Heart left ventricle (tissue), 16 donors: ENCODE measurements around the gene MAPKAP1. TPM values are rescaled to one million over a fixed set of nuclear protein-coding genes. Genes with fewer than 3 reads are reported as not detected.

ENCODE experiments used
- ATAC-seq, 4 donors: fragments of 200-7000 bp; cut with Tn5 transposase; one replicate each; pipeline ENCODE4 v1.9.1; 2020 to 2022; ENCODE audit warnings: moderate library complexity in 4 of 4, mild to moderate bottlenecking in 3 of 4, moderate number of reproducible peaks in 1 of 4
- DNase-seq, 5 donors: peaks; one replicate each; pipeline ENCODE4 v3.0.0-alpha.2; 2020
- H3K27ac ChIP-seq, 12 donors: fragments of 200-600 bp; sonication (generic) in 4 of 12; one replicate each; pipeline versions ENCODE4 v1.5.0 to v1.8.0; 2016 to 2022; ENCODE audit warnings: mild to moderate bottlenecking in 2 of 12
- H3K27me3 ChIP-seq, 9 donors: fragments of 200-600 bp; sonication (generic) in 2 of 9; one replicate each; pipeline versions ENCODE4 v1.5.1 to v1.8.0; 2016 to 2022; ENCODE audit warnings: mild to moderate bottlenecking in 3 of 9
- H3K36me3 ChIP-seq, 9 donors: fragments of 200-600 bp; sonication (generic) in 2 of 9; one replicate each; pipeline versions ENCODE4 v1.5.0 to v1.8.0; 2018 to 2022; ENCODE audit warnings: mild to moderate bottlenecking in 2 of 9
- H3K4me1 ChIP-seq, 12 donors: fragments of 200-600 bp; sonication (generic) in 4 of 12; one replicate each; pipeline versions ENCODE4 v1.5.0 to v1.8.0; 2016 to 2022; ENCODE audit warnings: mild to moderate bottlenecking in 3 of 12
- H3K4me3 ChIP-seq, 12 donors: fragments of 200-600 bp; sonication (generic) in 4 of 12; one replicate each; pipeline versions ENCODE4 v1.5.0 to v1.8.0; 2017 to 2022; ENCODE audit warnings: mild to moderate bottlenecking in 9 of 12, moderate library complexity in 4 of 12
- H3K9me3 ChIP-seq, 12 donors: fragments of 200-600 bp; sonication (generic) in 4 of 12; one replicate each; pipeline versions ENCODE4 v1.5.0 to v1.8.0; 2016 to 2022; ENCODE audit warnings: mild to moderate bottlenecking in 1 of 12
- POLR2A ChIP-seq, 2 donors: fragments of 450-650 bp; IDR thresholded peaks; one replicate each; pipeline ENCODE4 v1.6.1; 2017; ENCODE audit warnings: antibody characterized with exemption in 2 of 2, mild to moderate bottlenecking in 2 of 2, moderate library complexity in 2 of 2
- WGBS, 4 donors: extraction: QIAGEN DNeasy Blood & Tissue Kit in 2 of 4; methylation state at CpG; one replicate each; pipeline versions ENCODE4 v1.1.5 to v1.1.7; 2013 to 2018; 5-methylcytosine and 5-hydroxymethylcytosine counted together
- intact Hi-C, 10 donors: fragments of 100-400 bp; cut with DNase I; formaldehyde crosslinking; loops; one replicate each; pipeline versions ENCODE4 v1.11.1 to v1.14.2; 2022
- long read RNA-seq, 3 donors: library from polyadenylated mRNA; unstranded; transcript quantifications; one replicate each; pipeline ENCODE4 v2.0.0, GENCODE V29; 2020 to 2021
- polyA plus RNA-seq, 2 donors: library from polyadenylated mRNA; stranded (reverse); fragments of 200-250 nt; gene quantifications; one replicate each; pipeline ENCODE4 v1.2.3, GENCODE V29; 2013
- total RNA-seq, 9 donors: library from RNA; depleted of rRNA in 2 of 9; stranded (reverse); fragments of >200 nt in 2 of 9; fragmentation: NEBNext Ultra II Directional in 3 of 9; extraction: Animal tissue kit (Norgen Biotek cat#: 25700) in 3 of 9; gene quantifications; one replicate each; pipeline versions ENCODE4 v1.1.0 to v1.2.4, GENCODE V29; 2016 to 2023
- TF ChIP-seq, protein P1 (sequence below), 12 donors: fragments of 200-600 bp; sonication (generic) in 4 of 12; IDR thresholded peaks; one replicate each; pipeline versions ENCODE4 v1.5.0 to v1.8.0; 2018 to 2022; ENCODE audit warnings: antibody characterized with exemption in 12 of 12, mild to moderate bottlenecking in 5 of 12
- donor health status: ischemic (EF 13 %, LVEDD 7.1; RV severe dilation, severe dysfunction).
- donor health status: healthy with polysubstance abuse.
- donor health status: DM: no; HTN: yes; CAD: no.
- donor health status: DM: no; HTN: no; CAD: no.
- donor health status: ischemic (EF 25% LVEDD 6.9; RV normal size, moderate dysfunction).
- donor health status: ischemic (EF 25% LVEDD 5.7; RV mildly dilated, moderate dysfunction).
- donor health status: healthy.
- donor health status: DM: yes; HTN: yes; CAD: no.
- donor health status: ischemic (EF 35%, LVEDD 5.7; RV mildly dilated, moderate dysfunction).
- donor health status: nonischemic (EF 11% LVEDD 7.7; RV severe dilation, severe dysfunction).
- donor health status: DM: yes; HTN: yes; CAD: no.
- donor health status: PGD.
- donor health status: ischemic (EF 29% LVEDD 5.4; RV normal size, mild dysfunction).
- donor health status: nonischemic (EF 23%, LVEDD 6.1; RV moderate dilation, normal function).

The MAPKAP1 gene
- total RNA-seq, result 100 to 1,000 TPM in 7 of 9 donors, 10 to 100 TPM in 2; 76.2 to 145 (median 113) TPM
- polyA plus RNA-seq, result 100 to 1,000 TPM; 124 to 141 TPM
- long read RNA-seq, donor 1, transcript MAPKAP1-201 (12 exons, 3,395 nt), result major isoform, 82 of 155 reads
- long read RNA-seq, donor 1, transcript MAPKAP1-202 (11 exons, 3,256 nt), result minor isoform, 21 of 155 reads
- long read RNA-seq, donor 1, transcript MAPKAP1-205 (11 exons, 3,045 nt), result minor isoform, 6 of 155 reads
- long read RNA-seq, donor 1, partial matches to known transcripts, result 9 of 155 reads
- long read RNA-seq, donor 1, other reads (novel, unspliced or antisense), result 30 of 155 reads
- long read RNA-seq, donor 2, transcript MAPKAP1-201 (12 exons, 3,395 nt), result major isoform, 8 of 49 reads
- long read RNA-seq, donor 2, partial matches to known transcripts, result 23 of 49 reads
- long read RNA-seq, donor 2, other reads (novel, unspliced or antisense), result 10 of 49 reads
- long read RNA-seq, donor 3, transcript MAPKAP1-208 (10 exons, 2,977 nt), result minor isoform, 11 of 169 reads
- long read RNA-seq, donor 3, transcript MAPKAP1-205 (11 exons, 3,045 nt), result minor isoform, 6 of 169 reads
- long read RNA-seq, donor 3, transcript MAPKAP1-202 (11 exons, 3,256 nt), result minor isoform, 27 of 169 reads
- long read RNA-seq, donor 3, transcript MAPKAP1-201 (12 exons, 3,395 nt), result major isoform, 81 of 169 reads
- long read RNA-seq, donor 3, partial matches to known transcripts, result 15 of 169 reads
- long read RNA-seq, donor 3, other reads (novel, unspliced or antisense), result 26 of 169 reads

DNA sequence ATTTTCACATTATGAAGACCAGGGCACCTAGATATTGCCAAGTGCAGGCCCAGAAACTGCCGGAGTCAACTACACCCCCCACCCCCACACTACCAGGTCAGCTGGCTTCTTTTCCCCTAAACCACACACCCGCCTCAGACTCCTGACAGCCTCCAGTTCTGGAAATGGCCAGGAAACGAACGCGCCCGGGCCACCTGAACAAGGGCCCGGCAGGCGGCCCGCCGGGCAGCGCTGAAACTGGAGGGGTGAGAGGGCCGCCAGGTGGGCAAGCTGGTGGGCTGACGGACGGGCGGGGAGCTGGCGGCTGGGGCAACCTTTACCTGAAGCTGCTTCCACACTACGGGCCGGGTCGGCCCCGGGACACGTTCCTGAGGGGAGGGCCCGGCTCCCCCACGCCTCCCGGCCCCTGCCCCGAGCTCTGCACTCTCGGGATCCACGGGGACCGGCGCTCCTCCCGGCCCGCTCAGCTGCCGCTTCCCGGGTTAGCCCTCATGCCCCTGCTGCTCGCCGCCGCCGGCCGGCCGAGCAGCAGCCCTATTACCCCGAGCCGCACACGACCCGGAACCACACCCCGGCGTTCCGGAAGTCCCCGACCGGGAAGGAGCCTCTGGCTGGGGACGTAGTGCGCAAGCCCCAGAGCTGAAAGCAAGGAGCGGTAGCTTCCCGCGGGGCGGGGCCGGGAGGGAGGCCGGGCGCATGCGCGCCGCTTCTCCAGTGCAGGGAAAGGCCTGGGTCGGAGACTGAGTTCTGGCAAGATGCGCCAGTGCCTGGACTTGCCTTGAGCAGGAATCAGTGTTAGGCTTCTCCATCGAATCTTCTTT lies at the start of gene MAPKAP1:
TSS of gene MAPKAP1 (minus strand) at position 558 of the 821 bp plus-strand sequence. CDS start 34,634 bp downstream, outside the sequence.
- ATAC-seq (peak; percentile 100), DNase-seq (peak; percentile 96 to 99 (median 99))
- H3K4me1 ChIP-seq, result peaks cover 0 to 28% (median 20%) of the 10 kb centered on the region in 12 donors
- no peaks in the 10 kb centered on the region for H3K9me3 ChIP-seq
- intact Hi-C loops, result loop anchor here in 4 of 10 donors (2.0 to 5.0 kb wide), 2 partner anchors 40 kb away; partner anchors contain the start of gene PBX3 (in 4 of the 4)
- peak within 1 kb of the TSS in 11 of 12 donors; percentile 35 to 88 (median 80) for H3K27ac ChIP-seq
- TF ChIP-seq, protein P1, sequence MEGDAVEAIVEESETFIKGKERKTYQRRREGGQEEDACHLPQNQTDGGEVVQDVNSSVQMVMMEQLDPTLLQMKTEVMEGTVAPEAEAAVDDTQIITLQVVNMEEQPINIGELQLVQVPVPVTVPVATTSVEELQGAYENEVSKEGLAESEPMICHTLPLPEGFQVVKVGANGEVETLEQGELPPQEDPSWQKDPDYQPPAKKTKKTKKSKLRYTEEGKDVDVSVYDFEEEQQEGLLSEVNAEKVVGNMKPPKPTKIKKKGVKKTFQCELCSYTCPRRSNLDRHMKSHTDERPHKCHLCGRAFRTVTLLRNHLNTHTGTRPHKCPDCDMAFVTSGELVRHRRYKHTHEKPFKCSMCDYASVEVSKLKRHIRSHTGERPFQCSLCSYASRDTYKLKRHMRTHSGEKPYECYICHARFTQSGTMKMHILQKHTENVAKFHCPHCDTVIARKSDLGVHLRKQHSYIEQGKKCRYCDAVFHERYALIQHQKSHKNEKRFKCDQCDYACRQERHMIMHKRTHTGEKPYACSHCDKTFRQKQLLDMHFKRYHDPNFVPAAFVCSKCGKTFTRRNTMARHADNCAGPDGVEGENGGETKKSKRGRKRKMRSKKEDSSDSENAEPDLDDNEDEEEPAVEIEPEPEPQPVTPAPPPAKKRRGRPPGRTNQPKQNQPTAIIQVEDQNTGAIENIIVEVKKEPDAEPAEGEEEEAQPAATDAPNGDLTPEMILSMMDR (IDR thresholded peaks at IDR 0.05), result peak in 1 of 12 donors; percentile 11
- TF ChIP-seq POLR2A (IDR thresholded peaks at IDR 0.05), result peak in 1 of 2 donors; percentile 89
- no peaks in the 10 kb centered on the region for H3K27me3 ChIP-seq
- no peaks in the 10 kb centered on the region for H3K36me3 ChIP-seq
- H3K4me3 ChIP-seq, result peak within 1 kb of the TSS; percentile 68 to 100 (median 97)
- WGBS, 4 donors, result 0% methylated on average over 15 to 63 of the region's 63 CpGs

GRCh38 chr9:125756518-125756917 lies 49.5 kb upstream of the MAPKAP1 start:
- Histone ChIP-seq H3K9me3 (no peaks in the 10 kb centered on the region), H3K36me3 (peaks cover 0 to 2% (median 0%) of the 10 kb centered on the region in 9 donors), H3K4me3 (no peak overlapping the region), H3K4me1 (peaks cover 4 to 83% (median 41%) of the 10 kb centered on the region in 12 donors), H3K27ac (no peak overlapping the region), H3K27me3 (no peaks in the 10 kb centered on the region)
- peak in 1 of 4 donors; percentile 36 for ATAC-seq
- TF ChIP-seq, protein P1 (IDR thresholded peaks at IDR 0.05), result no peak
- no peak for TF ChIP-seq POLR2A (IDR thresholded peaks at IDR 0.05)
- intact Hi-C loops, result loop anchor here in 2 of 10 donors (10.0 kb wide), 3 partner anchors 68 to 202 kb away; no protein-coding TSS in a partner anchor
- WGBS, 4 donors, result 81 to 92% (median 90%) methylated on average over 4 of the region's 4 CpGs
- no peak for DNase-seq

GRCh38 chr9:125755340-125755739 lies 48.3 kb upstream of the MAPKAP1 start:
- H3K4me1 ChIP-seq, result peaks cover 0 to 83% (median 39%) of the 10 kb centered on the region in 12 donors
- no peak for ATAC-seq

More at GRCh38 chr9:125755340-125755739, 48.3 kb upstream of the MAPKAP1 start:
- no peak for TF ChIP-seq POLR2A (IDR thresholded peaks at IDR 0.05)
- TF ChIP-seq, protein P1 (IDR thresholded peaks at IDR 0.05), result no peak
- Histone ChIP-seq H3K4me3 (no peak overlapping the region), H3K36me3 (peaks cover 0 to 2% (median 0%) of the 10 kb centered on the region in 9 donors), H3K27ac (peak overlapping the region in 1 of 12 donors; percentile 14), H3K27me3 (no peaks in the 10 kb centered on the region), H3K9me3 (no peaks in the 10 kb centered on the region)
- WGBS, 4 donors, result 59 to 69% (median 64%) methylated on average over 1 of the region's 1 CpG
- intact Hi-C loops, result loop anchor here in 2 of 10 donors (10.0 kb wide), 3 partner anchors 69 to 201 kb away; no protein-coding TSS in a partner anchor
- DNase-seq, result no peak
